HEK293 (cell line): ENCODE measurements around the gene ANTXR2.

Experiments
- CTCF ChIA-PET: fragments of 350-600 bp; formaldehyde crosslinking; extraction: SDS; loops from one replicate; lab custom pipeline; 2021; ENCODE audit warnings: antibody characterized with exemption; lab: Yijun Ruan, JAX
- POLR2A ChIA-PET: fragments of 300-600 bp; formaldehyde crosslinking; extraction: SDS; loops from one replicate; lab custom pipeline; 2020; ENCODE audit warnings: antibody characterized with exemption, inconsistent platforms; lab: Yijun Ruan, JAX
- H3K27ac ChIP-seq: fragments of 200-500 bp; sonication (Bioruptor generic); 2 replicates; pipeline ENCODE4 v1.5.1; 2014; ENCODE audit warnings: low read depth, low read length, control low read depth, inconsistent platforms; ENCODE audit errors: extremely low read depth
- H3K36me3 ChIP-seq, 2 experiments: fragments of 200-500 bp in 1 of 2; sonication (Bioruptor generic) in 1 of 2; 1 replicate in 1 of 2; 2 replicates in 1 of 2; pipeline ENCODE4 v1.5.1; 2014 to 2017; ENCODE audit warnings: inconsistent platforms in 2 of 2, low read length in 2 of 2; ENCODE audit not compliant: control insufficient read depth in 2 of 2, insufficient read depth in 1 of 2
- H3K4me1 ChIP-seq: fragments of 200-500 bp; sonication (Bioruptor generic); 2 replicates; pipeline ENCODE4 v1.5.1; 2014; ENCODE audit warnings: mild to moderate bottlenecking, low read length, inconsistent platforms; ENCODE audit not compliant: control insufficient read depth, insufficient read depth
- H3K4me3 ChIP-seq: 2 replicates; pipeline ENCODE4 v1.5.1; 2011; ENCODE audit warnings: low read depth, mild to moderate bottlenecking, control low read depth, low read length, moderate library complexity
- H3K9me3 ChIP-seq: fragments of 200-500 bp; sonication (Bioruptor generic); 2 replicates; pipeline ENCODE4 v1.5.1; 2014; ENCODE audit warnings: low read depth, low read length, inconsistent platforms; ENCODE audit not compliant: control insufficient read depth, insufficient read depth
- BCL11A ChIP-seq: fragments of 450-650 bp; formaldehyde crosslinking; IDR thresholded peaks from 2 replicates; pipeline ENCODE4 v1.5.1; 2016; ENCODE audit warnings: low read depth, missing biosample characterization, missing genetic modification characterization
- BCL11B ChIP-seq: fragments of 450-650 bp; formaldehyde crosslinking; IDR thresholded peaks from 2 replicates; pipeline ENCODE4 v1.5.1; 2016; ENCODE audit warnings: low read depth, missing biosample characterization, missing genetic modification characterization
- FEZF1 ChIP-seq: fragments of 450-650 bp; formaldehyde crosslinking; IDR thresholded peaks from 2 replicates; pipeline ENCODE4 v1.5.1; 2016; ENCODE audit warnings: missing biosample characterization, missing genetic modification characterization
- GLIS1 ChIP-seq: fragments of 450-650 bp; formaldehyde crosslinking; IDR thresholded peaks from 2 replicates; pipeline ENCODE4 v1.5.1; 2016; ENCODE audit warnings: missing biosample characterization, missing genetic modification characterization
- HIC1 ChIP-seq: fragments of 450-650 bp; formaldehyde crosslinking; IDR thresholded peaks from 2 replicates; pipeline ENCODE4 v1.5.1; 2016; ENCODE audit warnings: missing biosample characterization, missing genetic modification characterization
- PBX3 ChIP-seq: sonication (generic); formaldehyde crosslinking; IDR thresholded peaks from 2 replicates; pipeline ENCODE4 v1.8.1; 2022; ENCODE audit warnings: mild to moderate bottlenecking, moderate library complexity, missing genetic modification reagents
- REPIN1 ChIP-seq: fragments of 450-650 bp; formaldehyde crosslinking; IDR thresholded peaks from 2 replicates; pipeline ENCODE4 v1.5.1; 2017; ENCODE audit warnings: missing biosample characterization, missing genetic modification characterization, low read depth
- SP7 ChIP-seq: fragments of 450-650 bp; formaldehyde crosslinking; IDR thresholded peaks from 2 replicates; pipeline ENCODE4 v1.5.1; 2016; ENCODE audit warnings: missing biosample characterization, missing genetic modification characterization
- TCF7L2 ChIP-seq: IDR thresholded peaks from 2 replicates; pipeline ENCODE4 v1.6.1; 2011; ENCODE audit warnings: low read depth, mild to moderate bottlenecking, inconsistent platforms, low read length, moderate library complexity, borderline replicate concordance
- TRIM28 ChIP-seq: IDR thresholded peaks from 2 replicates; pipeline ENCODE4 v1.6.1; 2011; ENCODE audit warnings: low read length, control low read depth, borderline replicate concordance
- YY2 ChIP-seq: fragments of 450-650 bp; formaldehyde crosslinking; IDR thresholded peaks from 2 replicates; pipeline ENCODE4 v1.5.1; 2016; ENCODE audit warnings: missing biosample characterization, missing genetic modification characterization
- ZNF114 ChIP-seq: fragments of 450-650 bp; formaldehyde crosslinking; IDR thresholded peaks from 2 replicates; pipeline ENCODE4 v1.5.0; 2017; ENCODE audit warnings: missing biosample characterization, missing genetic modification characterization
- ZNF133 ChIP-seq: fragments of 450-650 bp; formaldehyde crosslinking; IDR thresholded peaks from 2 replicates; pipeline ENCODE4 v1.5.1; 2016; ENCODE audit warnings: missing biosample characterization, missing genetic modification characterization
- ZNF169 ChIP-seq: fragments of 450-650 bp; formaldehyde crosslinking; IDR thresholded peaks from 2 replicates; pipeline ENCODE4 v1.5.1; 2016; ENCODE audit warnings: missing biosample characterization, missing genetic modification characterization
- ZNF19 ChIP-seq: fragments of 450-650 bp; formaldehyde crosslinking; IDR thresholded peaks from 2 replicates; pipeline ENCODE4; 2016; ENCODE audit warnings: missing biosample characterization, missing genetic modification characterization, low read depth
- ZNF2 ChIP-seq: fragments of 450-650 bp; formaldehyde crosslinking; IDR thresholded peaks from 2 replicates; pipeline ENCODE4 v1.5.1; 2016; ENCODE audit warnings: missing biosample characterization, missing genetic modification characterization
- ZNF391 ChIP-seq: fragments of 450-650 bp; formaldehyde crosslinking; IDR thresholded peaks from 2 replicates; pipeline ENCODE4 v1.5.1; 2016; ENCODE audit warnings: low read depth, missing biosample characterization, missing genetic modification characterization, borderline replicate concordance
- ZNF423 ChIP-seq: fragments of 450-650 bp; formaldehyde crosslinking; IDR thresholded peaks from 2 replicates; pipeline ENCODE4 v1.5.1; 2016; ENCODE audit warnings: missing biosample characterization, missing genetic modification characterization
- ZNF518A ChIP-seq: fragments of 450-650 bp; formaldehyde crosslinking; conservative IDR thresholded peaks from 2 replicates; pipeline ENCODE4 v1.5.1; 2016; ENCODE audit warnings: low read depth, missing biosample characterization, missing genetic modification characterization
- ZNF585B ChIP-seq: fragments of 450-650 bp; formaldehyde crosslinking; IDR thresholded peaks from 2 replicates; pipeline ENCODE4 v1.5.1; 2016; ENCODE audit warnings: missing biosample characterization, missing genetic modification characterization
- ZNF626 ChIP-seq: fragments of 450-650 bp; sonication (Bioruptor Pico); formaldehyde crosslinking; IDR thresholded peaks from 2 replicates; pipeline ENCODE4 v1.5.1; 2018; ENCODE audit warnings: missing biosample characterization, missing genetic modification characterization, inconsistent platforms
- ZNF670 ChIP-seq: fragments of 450-650 bp; formaldehyde crosslinking; IDR thresholded peaks from 2 replicates; pipeline ENCODE4 v1.5.1; 2016; ENCODE audit warnings: missing biosample characterization, missing genetic modification characterization, low read depth
- ZNF76 ChIP-seq: fragments of 450-650 bp; formaldehyde crosslinking; IDR thresholded peaks from 2 replicates; pipeline ENCODE4; 2016; ENCODE audit warnings: low read depth, missing biosample characterization, missing genetic modification characterization, borderline replicate concordance
- ZNF837 ChIP-seq: fragments of 450-650 bp; formaldehyde crosslinking; IDR thresholded peaks from 2 replicates; pipeline ENCODE4 v1.5.1; 2016; ENCODE audit warnings: missing biosample characterization, missing genetic modification characterization
- ZSCAN30 ChIP-seq: fragments of 450-650 bp; IDR thresholded peaks from 2 replicates; pipeline ENCODE4 v1.5.1; 2018; ENCODE audit warnings: missing biosample characterization, mild to moderate bottlenecking, missing genetic modification characterization, moderate library complexity
- ZSCAN4 ChIP-seq: fragments of 450-650 bp; formaldehyde crosslinking; IDR thresholded peaks from 2 replicates; pipeline ENCODE4 v1.5.1; 2017; ENCODE audit warnings: missing biosample characterization, missing genetic modification characterization

The ANTXR2 gene

GRCh38 chr4:80007745-80008149, 65.3 kb downstream of the ANTXR2 start:
- no peak for TF ChIP-seq YY2 (tag by site-specific recombination)
- no peak for TF ChIP-seq ZSCAN4 (tag by site-specific recombination)
- TF ChIP-seq TCF7L2, result no peak
- TF ChIP-seq ZNF518A (tag by site-specific recombination), result no peak
- Histone ChIP-seq H3K9me3 (no peaks in the 10 kb centered on the region), H3K36me3 (peaks cover 0 to 3% of the 10 kb centered on the region in 2 experiments; a peak in 1 of 3 replicates), H3K4me1 (peaks cover 4% of the 10 kb centered on the region), H3K27ac (no peak overlapping the region), H3K4me3 (no peak overlapping the region)
- ChIA-PET POLR2A (no interaction called here), CTCF (no interaction called here)

GRCh38 chr4:80006935-80007744, 65.9 kb downstream of the ANTXR2 start:
- no peaks in the 10 kb centered on the region for H3K9me3 ChIP-seq
- ChIA-PET CTCF (no interaction called here), POLR2A (no interaction called here)
- H3K4me3 ChIP-seq, result no peak overlapping the region
- peaks cover 0 to 3% of the 10 kb centered on the region in 2 experiments; a peak in 1 of 3 replicates for H3K36me3 ChIP-seq
- no peak overlapping the region for H3K27ac ChIP-seq
- peaks cover 4% of the 10 kb centered on the region for H3K4me1 ChIP-seq
- no peak for TF ChIP-seq ZNF585B (tag by site-specific recombination)
- no peak for TF ChIP-seq ZNF76 (tag by site-specific recombination)
- TF ChIP-seq SP7 (tag by site-specific recombination), result no peak
- TF ChIP-seq ZNF670 (tag by site-specific recombination), result no peak
- TF ChIP-seq ZNF19 (tag by site-specific recombination), result no peak
- TF ChIP-seq PBX3 (CRISPR knock-in tag), result no peak
- TF ChIP-seq ZNF2 (tag by site-specific recombination), result no peak
- TF ChIP-seq TCF7L2, result peak; percentile 82
- TF ChIP-seq HIC1 (tag by site-specific recombination), result no peak
- TF ChIP-seq BCL11B (tag by site-specific recombination), result no peak
- TF ChIP-seq ZNF837 (tag by site-specific recombination), result no peak
- no peak for TF ChIP-seq REPIN1 (tag by site-specific recombination)
- TF ChIP-seq ZNF626 (tag by site-specific recombination), result no peak
- peak; percentile 69; the same call in 1 of the 2 replicates for TF ChIP-seq TRIM28
- TF ChIP-seq ZNF133, result no peak
- no peak for TF ChIP-seq ZNF391
- TF ChIP-seq BCL11A (tag by site-specific recombination), result no peak
- TF ChIP-seq ZSCAN30 (tag by site-specific recombination), result no peak
- TF ChIP-seq ZNF114 (tag by site-specific recombination), result no peak
- no peak for TF ChIP-seq ZNF423 (tag by site-specific recombination)
- TF ChIP-seq GLIS1 (tag by site-specific recombination), result no peak
- TF ChIP-seq ZNF169 (tag by site-specific recombination), result no peak
- 0 out of 2 replicates have a peak, but pooled peaks have one; percentile 17 for TF ChIP-seq FEZF1 (tag by site-specific recombination)
